Right ventricle myocardium superior (tissue), 1 donor: Measurements from ENCODE around the gene NUDT9. TPM values are rescaled to one million over a fixed set of nuclear protein-coding genes. Genes with fewer than 3 reads are reported as not detected.

ENCODE experiments used
- ATAC-seq: fragments of 200-7000 bp; cut with Tn5 transposase; one replicate; pipeline ENCODE4 v1.9.1; 2020; ENCODE audit warnings: mild to moderate bottlenecking; ENCODE audit not compliant: poor library complexity
- DNase-seq: peaks from one replicate; pipeline ENCODE4 v3.0.0-alpha.2; 2020
- intact Hi-C: fragments of 100-400 bp; cut with DNase I; formaldehyde crosslinking; loops from one replicate; pipeline ENCODE4 v1.11.2; 2022
- total RNA-seq: library from RNA; stranded (reverse); fragmentation: NEBNext Ultra II Directional; extraction: Animal tissue kit (Norgen Biotek cat#: 25700); gene quantifications from one replicate; pipeline ENCODE4 v1.2.1, GENCODE V29; 2021
- donor health status: DM: no; HTN: yes; CAD: no; lungs with severe emphysema.

Gene NUDT9
- total RNA-seq, 1 donor from 2014 or later, result 28.4 TPM

- DNase-seq, result no peak
- intact Hi-C loops, result no loop called here
- no peak for ATAC-seq
Measured at GRCh38 chr4:87497159-87497558, 74.8 kb downstream of the NUDT9 start.

GRCh38 chr4:87497578-87497977, 75.2 kb downstream of the NUDT9 start:
- ATAC-seq (peak; percentile 36), DNase-seq (no peak)
- intact Hi-C loops, result no loop called here

GRCh38 chr4:87498446-87498900, 76.1 kb downstream of the NUDT9 start:
- intact Hi-C loops, result no loop called here
- DNase-seq, result no peak
- ATAC-seq, result peak; percentile 11

- DNase-seq (no peak), ATAC-seq (no peak)
- intact Hi-C loops, result no loop called here
Measured at GRCh38 chr4:87499403-87500091, 77.2 kb downstream of the NUDT9 start.

- intact Hi-C loops, result no loop called here
- ATAC-seq (no peak), DNase-seq (no peak)
Measured at GRCh38 chr4:87500092-87500462, 77.7 kb downstream of the NUDT9 start.

GRCh38 chr4:87502580-87503238, 80.3 kb downstream of the NUDT9 start:
- ATAC-seq, result peak; percentile 57
- intact Hi-C loops, result no loop called here
- DNase-seq, result no peak

- ATAC-seq, result no peak
- intact Hi-C loops, result no loop called here
- no peak for DNase-seq
Measured at GRCh38 chr4:87505862-87506261, 83.5 kb downstream of the NUDT9 start.

- intact Hi-C loops, result no loop called here
- no peak for DNase-seq
- ATAC-seq, result no peak
Measured at GRCh38 chr4:87506974-87507701, 84.8 kb downstream of the NUDT9 start.

Other genes with a start within 250 kb of the NUDT9 start
- gene KLHL8, start 202.0 kb upstream of the NUDT9 start, total RNA-seq, result 12.4 TPM
- gene HSD17B13, start 99.7 kb upstream of the NUDT9 start, total RNA-seq, result 0.32 TPM
- gene HSD17B11, start 31.4 kb upstream of the NUDT9 start, total RNA-seq, result 13.1 TPM
- gene SPARCL1, start 106.8 kb downstream of the NUDT9 start, total RNA-seq, result 361 TPM
- not detected for gene DSPP, start 186.0 kb downstream of the NUDT9 start, total RNA-seq
- gene DMP1, start 227.7 kb downstream of the NUDT9 start, total RNA-seq, result not detected